Adipocyte (in vitro differentiated cells): ENCODE data around the gene C18orf32.
A peak's percentile ranks its signal among the peaks of the same experiment; 100 is the strongest.
"Not testable (repeated sequence)": the region's sequence is repeated elsewhere in the genome, so short reads cannot be mapped to it uniquely, and the experiment has no call there.

ENCODE experiments used
- DNase-seq: peaks from one replicate; pipeline ENCODE4 v3.0.0-alpha.2; 2015; ENCODE audit warnings: low read depth
- H3K27me3 ChIP-seq: replicated peaks from 2 replicates; pipeline ENCODE4 v1.7.0; 2013; ENCODE audit warnings: mild to moderate bottlenecking, low read length, moderate library complexity; ENCODE audit not compliant: control insufficient read depth, insufficient read depth
- H3K36me3 ChIP-seq: 2 replicates; pipeline ENCODE4 v1.7.0; 2013; ENCODE audit warnings: low read length, mild to moderate bottlenecking, moderate library complexity; ENCODE audit not compliant: control insufficient read depth, insufficient read depth, severe bottlenecking
- H3K4me1 ChIP-seq: 2 replicates; pipeline ENCODE4 v1.7.0; 2013; ENCODE audit warnings: mild to moderate bottlenecking, low read length, moderate library complexity; ENCODE audit not compliant: control insufficient read depth, insufficient read depth
- H3K4me3 ChIP-seq: 2 replicates; pipeline ENCODE4 v1.7.0; 2013; ENCODE audit warnings: mild to moderate bottlenecking, low read length, moderate library complexity
- H3K9ac ChIP-seq: 2 replicates; pipeline ENCODE4 v1.7.0; 2013; ENCODE audit warnings: mild to moderate bottlenecking, low read length, moderate library complexity
- H3K9me3 ChIP-seq: 2 replicates; pipeline ENCODE4 v1.7.0; 2013; ENCODE audit warnings: mild to moderate bottlenecking, low read length, moderate library complexity; ENCODE audit not compliant: control insufficient read depth

Gene C18orf32

GRCh38 chr18:49483198-49483597 lies 3.8 kb downstream of the C18orf32 start:
- no peak overlapping the region for H3K4me3 ChIP-seq
- H3K4me1 ChIP-seq = peaks cover 24% of the 10 kb centered on the region
- no peak overlapping the region for H3K9ac ChIP-seq
- peaks cover 52% of the 10 kb centered on the region for H3K36me3 ChIP-seq
- DNase-seq = no peak
- H3K9me3 ChIP-seq = no peaks in the 10 kb centered on the region
- H3K27me3 ChIP-seq = no peaks in the 10 kb centered on the region

GRCh38 chr18:49481907-49482306 lies 5.1 kb downstream of the C18orf32 start:
- no peak overlapping the region for H3K9ac ChIP-seq
- H3K27me3 ChIP-seq = no peaks in the 10 kb centered on the region
- H3K36me3 ChIP-seq = peaks cover 43% of the 10 kb centered on the region
- H3K4me1 ChIP-seq = peaks cover 20% of the 10 kb centered on the region
- H3K9me3 ChIP-seq = no peaks in the 10 kb centered on the region
- DNase-seq = no peak
- H3K4me3 ChIP-seq = no peak overlapping the region

- H3K36me3 ChIP-seq = peaks cover 43% of the 10 kb centered on the region
- DNase-seq = no peak
- H3K4me1 ChIP-seq = peaks cover 24% of the 10 kb centered on the region
- H3K9ac ChIP-seq = no peak overlapping the region
- no peaks in the 10 kb centered on the region for H3K27me3 ChIP-seq
- H3K9me3 ChIP-seq = no peaks in the 10 kb centered on the region
- no peak overlapping the region for H3K4me3 ChIP-seq
These were observed 5.7 kb downstream of the C18orf32 start for GRCh38 chr18:49481317-49481716.

GRCh38 chr18:49479381-49480137 lies 7.5 kb downstream of the C18orf32 start:
- Histone ChIP-seq H3K36me3 (peaks cover 43% of the 10 kb centered on the region), H3K9me3 (no peaks in the 10 kb centered on the region), H3K4me1 (peaks cover 16% of the 10 kb centered on the region), H3K9ac (no peak overlapping the region), H3K27me3 (no peaks in the 10 kb centered on the region), H3K4me3 (no peak overlapping the region)
- DNase-seq = no peak

GRCh38 chr18:49476664-49477411 lies 10.2 kb downstream of the C18orf32 start:
- Histone ChIP-seq H3K27me3 (no peaks in the 10 kb centered on the region), H3K36me3 (peaks cover 25% of the 10 kb centered on the region), H3K9me3 (no peaks in the 10 kb centered on the region), H3K9ac (peak overlapping the region; percentile 14), H3K4me1 (peaks cover 16% of the 10 kb centered on the region), H3K4me3 (no peak overlapping the region)
- peak; percentile 72 for DNase-seq

- peaks cover 11% of the 10 kb centered on the region for H3K36me3 ChIP-seq
- peaks cover 16% of the 10 kb centered on the region for H3K4me1 ChIP-seq
- H3K9ac ChIP-seq, DNase-seq, H3K9me3 ChIP-seq, H3K4me3 ChIP-seq, H3K27me3 ChIP-seq: not testable (repeated sequence)
These were observed 12.1 kb downstream of the C18orf32 start for GRCh38 chr18:49474935-49475334.

GRCh38 chr18:49473721-49474120 lies 13.3 kb downstream of the C18orf32 start:
- H3K9me3 ChIP-seq = no peaks in the 10 kb centered on the region
- H3K4me1 ChIP-seq = peaks cover 10% of the 10 kb centered on the region
- H3K9ac ChIP-seq = no peak overlapping the region
- no peak for DNase-seq
- H3K27me3 ChIP-seq = no peaks in the 10 kb centered on the region
- no peak overlapping the region for H3K4me3 ChIP-seq
- H3K36me3 ChIP-seq = no peaks in the 10 kb centered on the region

- H3K9ac ChIP-seq = no peak overlapping the region
- no peak overlapping the region for H3K4me3 ChIP-seq
- no peak for DNase-seq
- no peaks in the 10 kb centered on the region for H3K9me3 ChIP-seq
- H3K4me1 ChIP-seq = peaks cover 10% of the 10 kb centered on the region
- no peaks in the 10 kb centered on the region for H3K36me3 ChIP-seq
- H3K27me3 ChIP-seq = no peaks in the 10 kb centered on the region
These were observed 14.6 kb downstream of the C18orf32 start for GRCh38 chr18:49472459-49472858.

GRCh38 chr18:49471532-49471931 lies 15.5 kb downstream of the C18orf32 start:
- H3K36me3 ChIP-seq = no peaks in the 10 kb centered on the region
- DNase-seq = no peak
- no peak overlapping the region for H3K4me3 ChIP-seq
- no peak overlapping the region for H3K9ac ChIP-seq
- H3K27me3 ChIP-seq = no peaks in the 10 kb centered on the region
- H3K9me3 ChIP-seq = no peaks in the 10 kb centered on the region
- H3K4me1 ChIP-seq = peaks cover 2% of the 10 kb centered on the region

GRCh38 chr18:49467599-49467998 lies 19.4 kb downstream of the C18orf32 start:
- no peaks in the 10 kb centered on the region for H3K4me1 ChIP-seq
- H3K36me3 ChIP-seq = no peaks in the 10 kb centered on the region
- no peaks in the 10 kb centered on the region for H3K9me3 ChIP-seq
- no peak for DNase-seq
- H3K4me3 ChIP-seq = no peak overlapping the region
- H3K27me3 ChIP-seq = no peaks in the 10 kb centered on the region
- H3K9ac ChIP-seq = no peak overlapping the region

GRCh38 chr18:49467019-49467563 lies 19.9 kb downstream of the C18orf32 start:
- no peaks in the 10 kb centered on the region for H3K4me1 ChIP-seq
- H3K9me3 ChIP-seq = no peaks in the 10 kb centered on the region
- H3K9ac ChIP-seq = no peak overlapping the region
- no peaks in the 10 kb centered on the region for H3K27me3 ChIP-seq
- DNase-seq = no peak
- no peaks in the 10 kb centered on the region for H3K36me3 ChIP-seq
- H3K4me3 ChIP-seq = no peak overlapping the region
